Neural progenitor cell (in vitro differentiated cells): Measurements from ENCODE around the gene KIF15.

Source experiments
- CTCF ChIP-seq: fragments of 200-600 bp; sonication (generic); IDR thresholded peaks from 2 replicates; pipeline ENCODE4 v1.5.1; 2017; ENCODE audit warnings: antibody characterized with exemption, mild to moderate bottlenecking
- EZH2 ChIP-seq: fragments of 200-600 bp; sonication (generic); IDR thresholded peaks from 2 replicates; pipeline ENCODE4 v1.6.1; 2017; ENCODE audit warnings: antibody characterized with exemption, mild to moderate bottlenecking, moderate library complexity

DNA sequence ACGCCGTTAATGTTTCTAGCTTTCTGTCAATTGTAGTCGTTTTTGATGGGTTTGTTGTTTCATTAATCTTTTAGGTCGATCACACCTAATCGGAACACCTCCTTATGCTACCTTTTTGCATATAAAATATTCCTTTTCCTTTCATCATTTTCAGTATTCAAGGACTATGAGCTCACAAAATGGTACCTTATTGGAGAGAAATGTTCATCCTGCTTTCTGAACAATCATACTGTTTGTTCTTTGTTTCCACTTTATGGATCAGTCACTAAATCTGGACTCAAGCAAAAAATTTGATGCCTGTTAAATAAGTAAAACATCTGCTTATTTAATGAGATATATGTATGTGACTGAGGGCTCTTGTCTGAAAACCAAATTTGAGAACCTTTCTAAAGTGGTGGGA, 1.1 kb downstream of the KIF15 start:
- TF ChIP-seq CTCF: no peak
- TF ChIP-seq EZH2: no peak
